ENCODE data around the gene ELMO3.
A peak's percentile ranks its signal among the peaks of the same experiment; 100 is the strongest.

The ELMO3 gene

GRCh38 chr16:67157106-67157748, 41.7 kb upstream of the ELMO3 start:
- no peaks in the 10 kb centered on the region for H3K4me1 ChIP-seq (ENCODE audit: control insufficient read depth, insufficient read depth, low read length, unreplicated experiment)

GRCh38 chr16:67157892-67158635, 40.9 kb upstream of the ELMO3 start:
- Histone ChIP-seq H3K4me3 (ENCODE audit: low read depth, low read length) (no peak overlapping the region; the same call in 1 of the 2 replicates), H3K79me2 (ENCODE audit: control insufficient read depth, insufficient read depth, low read length, unreplicated experiment) (no peaks in the 10 kb centered on the region), H3K27me3 (ENCODE audit: insufficient read depth, low read length) (no peaks in the 10 kb centered on the region), H3K36me3 (ENCODE audit: insufficient read depth, low read length) (no peaks in the 10 kb centered on the region), H2AFZ (ENCODE audit: low read length, unreplicated experiment) (no peak overlapping the region), H3K27ac (ENCODE audit: low read depth, low read length) (no peak overlapping the region), H3K4me1 (ENCODE audit: control insufficient read depth, insufficient read depth, low read length, unreplicated experiment) (no peaks in the 10 kb centered on the region)

More at GRCh38 chr16:67157106-67157748, 41.7 kb upstream of the ELMO3 start:
- H2AFZ ChIP-seq (ENCODE audit: low read length, unreplicated experiment), result no peak overlapping the region
- H3K27ac ChIP-seq (ENCODE audit: low read depth, low read length), result no peak overlapping the region
- H3K36me3 ChIP-seq (ENCODE audit: insufficient read depth, low read length), result no peaks in the 10 kb centered on the region
- H3K4me3 ChIP-seq (ENCODE audit: low read depth, low read length), result no peak overlapping the region
- no peaks in the 10 kb centered on the region for H3K27me3 ChIP-seq (ENCODE audit: insufficient read depth, low read length)
- H3K79me2 ChIP-seq (ENCODE audit: control insufficient read depth, insufficient read depth, low read length, unreplicated experiment), result no peaks in the 10 kb centered on the region

GRCh38 chr16:67158637-67159600, 40.0 kb upstream of the ELMO3 start:
- Histone ChIP-seq H3K79me2 (ENCODE audit: control insufficient read depth, insufficient read depth, low read length, unreplicated experiment) (no peaks in the 10 kb centered on the region), H3K4me3 (ENCODE audit: low read depth, low read length) (peak overlapping the region; percentile 89), H2AFZ (ENCODE audit: low read length, unreplicated experiment) (peak overlapping the region; percentile 95), H3K27ac (ENCODE audit: low read depth, low read length) (peak overlapping the region; percentile 2; the same call in 1 of the 2 replicates), H3K27me3 (ENCODE audit: insufficient read depth, low read length) (no peaks in the 10 kb centered on the region), H3K36me3 (ENCODE audit: insufficient read depth, low read length) (no peaks in the 10 kb centered on the region), H3K4me1 (ENCODE audit: control insufficient read depth, insufficient read depth, low read length, unreplicated experiment) (no peaks in the 10 kb centered on the region)

- peak overlapping the region; percentile 89 for H3K4me3 ChIP-seq (ENCODE audit: low read depth, low read length)
- H3K4me1 ChIP-seq (ENCODE audit: control insufficient read depth, insufficient read depth, low read length, unreplicated experiment), result no peaks in the 10 kb centered on the region
- no peak overlapping the region for H3K27ac ChIP-seq (ENCODE audit: low read depth, low read length)
- H3K79me2 ChIP-seq (ENCODE audit: control insufficient read depth, insufficient read depth, low read length, unreplicated experiment), result no peaks in the 10 kb centered on the region
- no peaks in the 10 kb centered on the region for H3K27me3 ChIP-seq (ENCODE audit: insufficient read depth, low read length)
- H3K36me3 ChIP-seq (ENCODE audit: insufficient read depth, low read length), result no peaks in the 10 kb centered on the region
- H2AFZ ChIP-seq (ENCODE audit: low read length, unreplicated experiment), result no peak overlapping the region
Measured at GRCh38 chr16:67161595-67162058, 37.3 kb upstream of the ELMO3 start.

- H3K27ac ChIP-seq (ENCODE audit: low read depth, low read length), result no peak overlapping the region
- no peak overlapping the region for H3K4me3 ChIP-seq (ENCODE audit: low read depth, low read length)
Measured at GRCh38 chr16:67162506-67163163, 36.3 kb upstream of the ELMO3 start.

GRCh38 chr16:67163164-67163998, 35.5 kb upstream of the ELMO3 start:
- H3K4me3 ChIP-seq (ENCODE audit: low read depth, low read length), result no peak overlapping the region

More at GRCh38 chr16:67162506-67163163, 36.3 kb upstream of the ELMO3 start:
- Histone ChIP-seq H3K36me3 (ENCODE audit: insufficient read depth, low read length) (no peaks in the 10 kb centered on the region), H3K27me3 (ENCODE audit: insufficient read depth, low read length) (no peaks in the 10 kb centered on the region), H3K4me1 (ENCODE audit: control insufficient read depth, insufficient read depth, low read length, unreplicated experiment) (no peaks in the 10 kb centered on the region), H3K79me2 (ENCODE audit: control insufficient read depth, insufficient read depth, low read length, unreplicated experiment) (no peaks in the 10 kb centered on the region), H2AFZ (ENCODE audit: low read length, unreplicated experiment) (no peak overlapping the region)

GRCh38 chr16:67163999-67164558, 34.9 kb upstream of the ELMO3 start:
- 0 out of 2 replicates have a peak overlapping the region, but pooled peaks have one; percentile 14 for H3K4me3 ChIP-seq (ENCODE audit: low read depth, low read length)

More at GRCh38 chr16:67163164-67163998, 35.5 kb upstream of the ELMO3 start:
- no peaks in the 10 kb centered on the region for H3K27me3 ChIP-seq (ENCODE audit: insufficient read depth, low read length)
- H3K27ac ChIP-seq (ENCODE audit: low read depth, low read length), result no peak overlapping the region
- H3K36me3 ChIP-seq (ENCODE audit: insufficient read depth, low read length), result no peaks in the 10 kb centered on the region
- H3K4me1 ChIP-seq (ENCODE audit: control insufficient read depth, insufficient read depth, low read length, unreplicated experiment), result no peaks in the 10 kb centered on the region
- no peaks in the 10 kb centered on the region for H3K79me2 ChIP-seq (ENCODE audit: control insufficient read depth, insufficient read depth, low read length, unreplicated experiment)
- H2AFZ ChIP-seq (ENCODE audit: low read length, unreplicated experiment), result no peak overlapping the region

GRCh38 chr16:67164599-67165061, 34.3 kb upstream of the ELMO3 start, which contains the start of gene HSF4:
Gene HSF4 (plus strand): TSS chr16:67164745. CDS start chr16:67164812, 67 bp downstream.
- Histone ChIP-seq H3K4me1 (ENCODE audit: control insufficient read depth, insufficient read depth, low read length, unreplicated experiment) (peaks cover 4% of the 10 kb centered on the region), H3K36me3 (ENCODE audit: insufficient read depth, low read length) (no peaks in the 10 kb centered on the region), H2AFZ (ENCODE audit: low read length, unreplicated experiment) (no peak within 1 kb of the TSS), H3K79me2 (ENCODE audit: control insufficient read depth, insufficient read depth, low read length, unreplicated experiment) (no peaks in the 10 kb centered on the region), H3K27me3 (ENCODE audit: insufficient read depth, low read length) (no peaks in the 10 kb centered on the region), H3K27ac (ENCODE audit: low read depth, low read length) (no peak within 1 kb of the TSS), H3K4me3 (ENCODE audit: low read depth, low read length) (0 out of 2 replicates have a peak within 1 kb of the TSS, but pooled peaks have one; percentile 14)

More at GRCh38 chr16:67163999-67164558, 34.9 kb upstream of the ELMO3 start:
- Histone ChIP-seq H2AFZ (ENCODE audit: low read length, unreplicated experiment) (no peak overlapping the region), H3K36me3 (ENCODE audit: insufficient read depth, low read length) (no peaks in the 10 kb centered on the region), H3K4me1 (ENCODE audit: control insufficient read depth, insufficient read depth, low read length, unreplicated experiment) (peaks cover 2% of the 10 kb centered on the region), H3K27ac (ENCODE audit: low read depth, low read length) (no peak overlapping the region), H3K79me2 (ENCODE audit: control insufficient read depth, insufficient read depth, low read length, unreplicated experiment) (no peaks in the 10 kb centered on the region), H3K27me3 (ENCODE audit: insufficient read depth, low read length) (no peaks in the 10 kb centered on the region)

All from ACC112 (cell line).